ENCODE data around the gene RGPD3. TPM values are rescaled to one million over a fixed set of nuclear protein-coding genes. Genes with fewer than 3 reads are reported as not detected.

RGPD3 gene
- polyA plus RNA-seq, 2 of the 4 experiments (the other 2 are of a cell fraction) = 0.08 to 0.34 TPM

- ChIA-PET POLR2A (no interaction called here), CTCF (no interaction called here)
- WGBS (ENCODE audit: missing lambda C conversion rate) = 76% methylated on average over 14 of the region's 16 CpGs
- H3K9me3 ChIP-seq = no peaks in the 10 kb centered on the region
- no peak for TF ChIP-seq GATA3 (IDR thresholded peaks at IDR 0.05; ENCODE audit: borderline replicate concordance)
- no peak for TF ChIP-seq HMGXB4 (CRISPR knock-in tag; IDR thresholded peaks at IDR 0.05; ENCODE audit: borderline replicate concordance)
- no peak for TF ChIP-seq HOXB5 (CRISPR knock-in tag; IDR thresholded peaks at IDR 0.05)
- TF ChIP-seq RCOR1 (IDR thresholded peaks at IDR 0.05; ENCODE audit: low read depth, low read length) = no peak
- no peak for TF ChIP-seq PHF8 (IDR thresholded peaks at IDR 0.05; ENCODE audit: borderline replicate concordance, low read depth)
- TF ChIP-seq MAFK (IDR thresholded peaks at IDR 0.05; ENCODE audit: partially characterized antibody) = no peak
- TF ChIP-seq, protein P1, sequence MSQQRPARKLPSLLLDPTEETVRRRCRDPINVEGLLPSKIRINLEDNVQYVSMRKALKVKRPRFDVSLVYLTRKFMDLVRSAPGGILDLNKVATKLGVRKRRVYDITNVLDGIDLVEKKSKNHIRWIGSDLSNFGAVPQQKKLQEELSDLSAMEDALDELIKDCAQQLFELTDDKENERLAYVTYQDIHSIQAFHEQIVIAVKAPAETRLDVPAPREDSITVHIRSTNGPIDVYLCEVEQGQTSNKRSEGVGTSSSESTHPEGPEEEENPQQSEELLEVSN (IDR thresholded peaks at IDR 0.05; ENCODE audit: borderline replicate concordance, low read depth) = no peak
- no peak for TF ChIP-seq HOXB13 (CRISPR knock-in tag; IDR thresholded peaks at IDR 0.05; ENCODE audit: low read depth)
- TF ChIP-seq MAZ (IDR thresholded peaks at IDR 0.05; ENCODE audit: borderline replicate concordance, low read depth, low read length) = no peak
- no peak for TF ChIP-seq RARB (CRISPR knock-in tag; IDR thresholded peaks at IDR 0.05)
- no peak for TF ChIP-seq EHF (CRISPR knock-in tag; IDR thresholded peaks at IDR 0.05)
- no peak for TF ChIP-seq NR3C1 (IDR thresholded peaks at IDR 0.05)
- TF ChIP-seq FOXS1 (CRISPR knock-in tag; IDR thresholded peaks at IDR 0.05) = no peak
- no peak for TF ChIP-seq NFE2L2 (conservative IDR thresholded peaks at IDR 0.05; ENCODE audit: low read length)
- TF ChIP-seq, protein P2, sequence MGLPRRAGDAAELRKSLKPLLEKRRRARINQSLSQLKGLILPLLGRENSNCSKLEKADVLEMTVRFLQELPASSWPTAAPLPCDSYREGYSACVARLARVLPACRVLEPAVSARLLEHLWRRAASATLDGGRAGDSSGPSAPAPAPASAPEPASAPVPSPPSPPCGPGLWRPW (IDR thresholded peaks at IDR 0.05) = no peak
- no peak for TF ChIP-seq TFCP2L1 (CRISPR knock-in tag; IDR thresholded peaks at IDR 0.05)
- no peak for TF ChIP-seq FOSB (CRISPR knock-in tag; IDR thresholded peaks at IDR 0.05)
- no peak overlapping the region for H3K27ac ChIP-seq
- FAIRE-seq (no peak), ATAC-seq (no peak), DNase-seq (ENCODE audit: low read depth in 1 of 2, low spot score in 1 of 2) (no peak)
- no peaks in the 10 kb centered on the region for H3K4me1 ChIP-seq
- H3K4me2 ChIP-seq = no peak overlapping the region
- H3K4me3 ChIP-seq = no peak overlapping the region
Observed at GRCh38 chr2:106343274-106343673, 124.9 kb downstream of the RGPD3 start.

- no peaks in the 10 kb centered on the region for H3K4me1 ChIP-seq
- POLR2A ChIA-PET = no interaction called here
- H3K4me3 ChIP-seq = no peak overlapping the region
- H3K9me3 ChIP-seq = no peaks in the 10 kb centered on the region
- no peak for DNase-seq (ENCODE audit: low read depth in 1 of 2, low spot score in 1 of 2)
- TF ChIP-seq EP300 (IDR thresholded peaks at IDR 0.05) (no peak), RCOR1 (IDR thresholded peaks at IDR 0.05; ENCODE audit: low read depth, low read length) (no peak), EHF (CRISPR knock-in tag; IDR thresholded peaks at IDR 0.05) (no peak), HDAC2 (IDR thresholded peaks at IDR 0.05) (no peak), TP53 (CRISPR knock-in tag; IDR thresholded peaks at IDR 0.05) (no peak), FOSL2 (IDR thresholded peaks at IDR 0.05) (no peak), FOSL2 (CRISPR knock-in tag; IDR thresholded peaks at IDR 0.05) (no peak), SMC3 (IDR thresholded peaks at IDR 0.05) (no peak), EHMT2 (IDR thresholded peaks at IDR 0.05; ENCODE audit: low read depth) (no peak), KDM1A (IDR thresholded peaks at IDR 0.05; ENCODE audit: low read depth) (no peak), MYC (IDR thresholded peaks at IDR 0.05; ENCODE audit: borderline replicate concordance, low read length) (no peak), MAZ (IDR thresholded peaks at IDR 0.05; ENCODE audit: borderline replicate concordance, low read depth, low read length) (no peak), RARB (CRISPR knock-in tag; IDR thresholded peaks at IDR 0.05) (no peak), ESRRA (IDR thresholded peaks at IDR 0.05; ENCODE audit: borderline replicate concordance, low read length) (no peak), ATOH8 (CRISPR knock-in tag; IDR thresholded peaks at IDR 0.05; ENCODE audit: low read depth) (no peak), CBX2 (IDR thresholded peaks at IDR 0.05; ENCODE audit: borderline replicate concordance, low read depth) (no peak), POLR2A (IDR thresholded peaks at IDR 0.05; ENCODE audit: low read length) (no peak)
- TF ChIP-seq, protein P3, sequence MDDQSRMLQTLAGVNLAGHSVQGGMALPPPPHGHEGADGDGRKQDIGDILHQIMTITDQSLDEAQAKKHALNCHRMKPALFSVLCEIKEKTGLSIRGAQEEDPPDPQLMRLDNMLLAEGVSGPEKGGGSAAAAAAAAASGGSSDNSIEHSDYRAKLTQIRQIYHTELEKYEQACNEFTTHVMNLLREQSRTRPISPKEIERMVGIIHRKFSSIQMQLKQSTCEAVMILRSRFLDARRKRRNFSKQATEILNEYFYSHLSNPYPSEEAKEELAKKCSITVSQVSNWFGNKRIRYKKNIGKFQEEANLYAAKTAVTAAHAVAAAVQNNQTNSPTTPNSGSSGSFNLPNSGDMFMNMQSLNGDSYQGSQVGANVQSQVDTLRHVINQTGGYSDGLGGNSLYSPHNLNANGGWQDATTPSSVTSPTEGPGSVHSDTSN (IDR thresholded peaks at IDR 0.05) = no peak
- TF ChIP-seq, protein P4, sequence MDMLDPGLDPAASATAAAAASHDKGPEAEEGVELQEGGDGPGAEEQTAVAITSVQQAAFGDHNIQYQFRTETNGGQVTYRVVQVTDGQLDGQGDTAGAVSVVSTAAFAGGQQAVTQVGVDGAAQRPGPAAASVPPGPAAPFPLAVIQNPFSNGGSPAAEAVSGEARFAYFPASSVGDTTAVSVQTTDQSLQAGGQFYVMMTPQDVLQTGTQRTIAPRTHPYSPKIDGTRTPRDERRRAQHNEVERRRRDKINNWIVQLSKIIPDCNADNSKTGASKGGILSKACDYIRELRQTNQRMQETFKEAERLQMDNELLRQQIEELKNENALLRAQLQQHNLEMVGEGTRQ (IDR thresholded peaks at IDR 0.05) = no peak
- ATAC-seq = no peak
- WGBS (ENCODE audit: missing lambda C conversion rate) = 77% methylated on average over 24 of the region's 25 CpGs
- CTCF ChIA-PET = no interaction called here
- H3K27ac ChIP-seq = no peak overlapping the region
- no peak for FAIRE-seq
- no peak overlapping the region for H3K4me2 ChIP-seq
Observed at GRCh38 chr2:106342831-106343251, 125.4 kb downstream of the RGPD3 start.

All from A549 (cell line).